PC-3 (cell line): ENCODE measurements around the gene TSFM. TPM values are rescaled to one million over a fixed set of nuclear protein-coding genes. Genes with fewer than 3 reads are reported as not detected.

Experiments used
- ATAC-seq: fragments of 200-7000 bp; cut with Tn5 transposase; 2 replicates; pipeline ENCODE4 v1.9.1; 2020; ENCODE audit warnings: mild to moderate bottlenecking, moderate library complexity
- BruUV-seq: library from RNA; stranded (reverse); fragments of 400-500 nt; replicated peaks from 2 replicates; lab custom pipeline; 2021; lab: Mats Ljungman, UMichigan
- CTCF ChIA-PET: fragments of 300-600 bp; sonication (Branson Sonifier 250); formaldehyde crosslinking; loops from one replicate; lab custom pipeline; 2022; ENCODE audit warnings: antibody characterized with exemption; lab: Charles Lee
- POLR2A ChIA-PET: fragments of 300-600 bp; sonication (Branson Sonifier 250); formaldehyde crosslinking; loops from one replicate; lab custom pipeline; 2022; ENCODE audit warnings: antibody characterized with exemption; ENCODE audit not compliant: unreplicated experiment; lab: Charles Lee
- DNase-seq: peaks from one replicate; pipeline ENCODE4 v3.0.0-alpha.2; 2015
- H2AFZ ChIP-seq: fragments of 300-600 bp; sonication (generic); 2 replicates; pipeline ENCODE4 v1.6.0; 2016; ENCODE audit warnings: antibody characterized with exemption, low read length
- H3F3A ChIP-seq: fragments of 300-600 bp; sonication (generic); one replicate; pipeline ENCODE4 v1.6.0; 2017; ENCODE audit warnings: antibody characterized with exemption, low read length, control low read depth, mild to moderate bottlenecking; ENCODE audit not compliant: unreplicated experiment
- H3K27ac ChIP-seq: fragments of 300-600 bp; sonication (generic); 2 replicates; pipeline ENCODE4 v1.5.1; 2016; ENCODE audit warnings: mild to moderate bottlenecking, low read length
- H3K27me3 ChIP-seq: fragments of 300-600 bp; sonication (generic); 2 replicates; pipeline ENCODE4 v1.6.1; 2016; ENCODE audit warnings: low read length, mixed read lengths
- H3K36me3 ChIP-seq: fragments of 300-600 bp; sonication (generic); 2 replicates; pipeline ENCODE4 v1.6.1; 2016; ENCODE audit warnings: low read depth, mixed run types, low read length, mixed read lengths
- H3K4me1 ChIP-seq: fragments of 300-600 bp; sonication (generic); 2 replicates; pipeline ENCODE4 v1.5.1; 2016; ENCODE audit warnings: low read length; ENCODE audit not compliant: insufficient read depth
- H3K4me2 ChIP-seq: fragments of 300-600 bp; sonication (generic); 2 replicates; pipeline ENCODE4 v1.6.0; 2016; ENCODE audit warnings: low read length
- H3K4me3 ChIP-seq: fragments of 300-600 bp; sonication (generic); 2 replicates; pipeline ENCODE4 v1.5.1; 2016; ENCODE audit warnings: mild to moderate bottlenecking, low read length, mixed read lengths
- H3K79me2 ChIP-seq: fragments of 300-600 bp; sonication (generic); 2 replicates; pipeline ENCODE4 v1.6.1; 2017; ENCODE audit warnings: low read length, mixed read lengths
- H3K9ac ChIP-seq: fragments of 300-600 bp; sonication (generic); 2 replicates; pipeline ENCODE4 v1.6.0; 2016; ENCODE audit warnings: mild to moderate bottlenecking, low read length
- H3K9me2 ChIP-seq: fragments of 300-600 bp; sonication (generic); replicated peaks from 2 replicates; pipeline ENCODE4 v1.6.1; 2016; ENCODE audit warnings: mixed run types, low read length, mixed read lengths
- H3K9me3 ChIP-seq: fragments of 300-600 bp; sonication (generic); 2 replicates; pipeline ENCODE4 v1.6.1; 2016; ENCODE audit warnings: low read length, mixed read lengths
- H4K20me1 ChIP-seq: fragments of 300-600 bp; sonication (generic); 2 replicates; pipeline ENCODE4 v1.6.1; 2016; ENCODE audit warnings: low read length, mixed read lengths
- CTCF ChIP-seq: fragments of 300-600 bp; sonication (generic); conservative IDR thresholded peaks from 2 replicates; pipeline ENCODE4 v1.5.1; 2017; ENCODE audit warnings: antibody characterized with exemption, low read depth, mild to moderate bottlenecking, low read length
- EZH2 ChIP-seq: fragments of 300-600 bp; sonication (generic); IDR thresholded peaks from one replicate; pipeline ENCODE4 v1.6.1; 2017; ENCODE audit warnings: antibody characterized with exemption, mild to moderate bottlenecking, low read length; ENCODE audit not compliant: unreplicated experiment
- EZH2phosphoT487 ChIP-seq: fragments of 300-600 bp; sonication (generic); IDR thresholded peaks from 2 replicates; pipeline ENCODE4 v1.6.1; 2018; ENCODE audit warnings: mild to moderate bottlenecking, antibody characterized with exemption, low read length, borderline replicate concordance
- intact Hi-C: fragments of 100-400 bp; cut with micrococcal nuclease; formaldehyde crosslinking; loops from 2 replicates; pipeline ENCODE4 v1.9.0; 2023
- total RNA-seq: library from RNA; depleted of rRNA; stranded (reverse); fragments of >200 nt; gene quantifications from 2 replicates; pipeline ENCODE4 v1.2.3, GENCODE V29; 2014

The TSFM gene
- total RNA-seq, 1 experiment from 2014 or later = 63.0 TPM

GRCh38 chr12:57783466-57783801 is 847 bp downstream of the TSFM start:
- BruUV-seq = no TSS peak
- peaks cover 31% of the 10 kb centered on the region for H3K79me2 ChIP-seq
- H3K27ac ChIP-seq = no peak overlapping the region
- ChIA-PET CTCF (interaction anchor here (0.9 kb wide), 1 partner anchor 11 kb away, joined by 3 read pairs; the partner anchor contains the start of genes EEF1AKMT3 and METTL1), POLR2A (no interaction called here)
- H3K4me3 ChIP-seq = peak overlapping the region; percentile 93
- H3F3A ChIP-seq = no peaks in the 10 kb centered on the region
- TF ChIP-seq EZH2phosphoT487 (no peak), EZH2 (no peak), CTCF (no peak)
- peak overlapping the region; percentile 91 for H3K4me2 ChIP-seq
- H3K4me1 ChIP-seq = peaks cover 6% of the 10 kb centered on the region; the same call in 1 of the 2 replicates
- H2AFZ ChIP-seq = no peak overlapping the region
- DNase-seq (no peak), ATAC-seq (no peak)
- H3K27me3 ChIP-seq = no peaks in the 10 kb centered on the region
- H3K36me3 ChIP-seq = peaks cover 18% of the 10 kb centered on the region
- peak overlapping the region; percentile 87 for H3K9ac ChIP-seq
- intact Hi-C loops = no loop called here
- H3K9me3 ChIP-seq = no peaks in the 10 kb centered on the region
- no peaks in the 10 kb centered on the region for H4K20me1 ChIP-seq
- no peaks in the 10 kb centered on the region for H3K9me2 ChIP-seq

- ATAC-seq (no peak), DNase-seq (no peak)
- H3K9me3 ChIP-seq = no peaks in the 10 kb centered on the region
- H3K79me2 ChIP-seq = peaks cover 31% of the 10 kb centered on the region
- no peak overlapping the region for H2AFZ ChIP-seq
- H3K4me1 ChIP-seq = peaks cover 6% of the 10 kb centered on the region; the same call in 1 of the 2 replicates
- peaks cover 18% of the 10 kb centered on the region for H3K36me3 ChIP-seq
- ChIA-PET POLR2A (interaction anchor here (0.6 kb wide), 1 partner anchor 523 kb away, joined by 3 read pairs; no protein-coding TSS in a partner anchor), CTCF (no interaction called here)
- no peak overlapping the region for H3K9ac ChIP-seq
- peak overlapping the region; percentile 93 for H3K4me3 ChIP-seq
- no peaks in the 10 kb centered on the region for H3K9me2 ChIP-seq
- H3K27ac ChIP-seq = no peak overlapping the region
- BruUV-seq = no TSS peak
- TF ChIP-seq EZH2 = no peak
- no peak for TF ChIP-seq CTCF
- H3F3A ChIP-seq = no peaks in the 10 kb centered on the region
- no peaks in the 10 kb centered on the region for H4K20me1 ChIP-seq
- peak overlapping the region; percentile 91 for H3K4me2 ChIP-seq
- no peaks in the 10 kb centered on the region for H3K27me3 ChIP-seq
- intact Hi-C loops = no loop called here
Observed at GRCh38 chr12:57783861-57784260, 1.3 kb downstream of the TSFM start.

GRCh38 chr12:57793920-57794319 is 11.3 kb downstream of the TSFM start:
- ChIA-PET POLR2A (no interaction called here), CTCF (interaction anchor here (0.7 kb wide), 1 partner anchor 11 kb away, joined by 3 read pairs; the partner anchor contains the start of gene TSFM)
- peak overlapping the region; percentile 17; the same call in 1 of the 2 replicates for H3K9ac ChIP-seq
- BruUV-seq = no TSS peak
- DNase-seq = peak; percentile 82
- intact Hi-C loops = no loop called here
- H3K36me3 ChIP-seq = peaks cover 38% of the 10 kb centered on the region
- H2AFZ ChIP-seq = no peak overlapping the region
- peak overlapping the region; percentile 3; the same call in 1 of the 2 replicates for H3K4me3 ChIP-seq
- H3K4me1 ChIP-seq = peaks cover 17% of the 10 kb centered on the region
- peaks cover 14% of the 10 kb centered on the region; the same call in 1 of the 2 replicates for H3K79me2 ChIP-seq
- H3K9me2 ChIP-seq = no peaks in the 10 kb centered on the region
- ATAC-seq = peak; percentile 86
- TF ChIP-seq EZH2phosphoT487 (no peak), CTCF (no peak), EZH2 (no peak)
- H3K4me2 ChIP-seq = peak overlapping the region; percentile 58
- H3K27me3 ChIP-seq = no peaks in the 10 kb centered on the region
- H3K9me3 ChIP-seq = no peaks in the 10 kb centered on the region
- peak overlapping the region; percentile 71 for H3K27ac ChIP-seq
- no peaks in the 10 kb centered on the region for H3F3A ChIP-seq
- no peaks in the 10 kb centered on the region for H4K20me1 ChIP-seq
